WTC11 (cell line): ENCODE data around the gene ARHGAP28. TPM values are rescaled to one million over a fixed set of nuclear protein-coding genes. Genes with fewer than 3 reads are reported as not detected.

ENCODE experiments used
- ATAC-seq: fragments of 200-7000 bp; cut with Tn5 transposase; 2 replicates; pipeline ENCODE4 v1.10.0; 2021; ENCODE audit warnings: mild to moderate bottlenecking, moderate library complexity
- CTCF ChIA-PET: fragments of 300-600 bp; sonication (Branson Sonifier 250); formaldehyde crosslinking; loops from one replicate; lab custom pipeline; 2021; ENCODE audit warnings: antibody characterized with exemption; lab: Charles Lee
- POLR2A ChIA-PET: fragments of 350-600 bp; sonication (Branson Sonifier 250); formaldehyde crosslinking; loops from one replicate; lab custom pipeline; 2021; ENCODE audit warnings: antibody characterized with exemption; lab: Charles Lee
- DNase-seq: peaks from one replicate; pipeline ENCODE4 v3.0.0; 2021; ENCODE audit warnings: low spot score
- H3K27ac Mint-ChIP-seq: 2 replicates; pipeline ENCODE4 v1.8.0; 2021; ENCODE audit warnings: mixed read lengths
- H3K27me3 Mint-ChIP-seq: 2 replicates; pipeline ENCODE4 v1.8.0; 2021; ENCODE audit warnings: low read depth, mild to moderate bottlenecking, moderate library complexity, mixed read lengths
- H3K36me3 Mint-ChIP-seq: 2 replicates; pipeline ENCODE4 v1.8.0; 2021; ENCODE audit warnings: mixed read lengths
- H3K4me1 Mint-ChIP-seq: 2 replicates; pipeline ENCODE4 v1.8.0; 2022; ENCODE audit warnings: mixed read lengths
- H3K4me3 Mint-ChIP-seq: 2 replicates; pipeline ENCODE4 v1.8.0; 2021; ENCODE audit warnings: mild to moderate bottlenecking, moderate library complexity, mixed read lengths
- H3K9me3 Mint-ChIP-seq: 2 replicates; pipeline ENCODE4 v1.8.0; 2021; ENCODE audit warnings: mixed read lengths
- ATF6 ChIP-seq: sonication (generic); formaldehyde crosslinking; IDR thresholded peaks from 2 replicates; pipeline ENCODE4 v1.8.1; 2023; ENCODE audit warnings: mild to moderate bottlenecking, missing genetic modification reagents
- CBFB ChIP-seq: sonication (generic); formaldehyde crosslinking; IDR thresholded peaks from 2 replicates; pipeline ENCODE4 v1.8.1; 2022; ENCODE audit warnings: mild to moderate bottlenecking, low read depth, missing genetic modification reagents
- CTCF ChIP-seq: fragments of 200-600 bp; IDR thresholded peaks from 2 replicates; pipeline ENCODE4 v1.8.0; 2022; ENCODE audit warnings: antibody characterized with exemption
- ETV6 ChIP-seq: sonication (generic); formaldehyde crosslinking; IDR thresholded peaks from 2 replicates; pipeline ENCODE4 v1.8.1; 2022; ENCODE audit warnings: mild to moderate bottlenecking, missing genetic modification reagents
- IRF1 ChIP-seq: sonication (generic); formaldehyde crosslinking; IDR thresholded peaks from 2 replicates; pipeline ENCODE4 v1.8.0; 2023; ENCODE audit warnings: missing genetic modification reagents
- MYBL2 ChIP-seq: sonication (generic); formaldehyde crosslinking; IDR thresholded peaks from 2 replicates; pipeline ENCODE4 v1.8.1; 2023; ENCODE audit warnings: mild to moderate bottlenecking, moderate library complexity, missing genetic modification reagents
- NFE2L1 ChIP-seq: sonication (generic); formaldehyde crosslinking; IDR thresholded peaks from 2 replicates; pipeline ENCODE4 v1.8.1; 2023; ENCODE audit warnings: missing genetic modification reagents
- NFYB ChIP-seq: sonication (generic); formaldehyde crosslinking; conservative IDR thresholded peaks from 2 replicates; pipeline ENCODE4 v1.8.0; 2022; ENCODE audit warnings: low read depth, missing genetic modification reagents
- NR1H2 ChIP-seq: sonication (generic); formaldehyde crosslinking; IDR thresholded peaks from 2 replicates; pipeline ENCODE4 v1.9.0; 2021; ENCODE audit warnings: mild to moderate bottlenecking, moderate library complexity, missing genetic modification reagents
- NR3C1 ChIP-seq: sonication (generic); formaldehyde crosslinking; conservative IDR thresholded peaks from 2 replicates; pipeline ENCODE4 v1.8.1; 2023; ENCODE audit warnings: low read depth, mild to moderate bottlenecking, missing genetic modification reagents
- ZMAT4 ChIP-seq: fragments of 250-450 bp; sonication (Bioruptor Pico); IDR thresholded peaks from 2 replicates; pipeline ENCODE4 v1.9.0; 2021; ENCODE audit warnings: mild to moderate bottlenecking
- ZNF232 ChIP-seq: sonication (generic); formaldehyde crosslinking; IDR thresholded peaks from 2 replicates; pipeline ENCODE4 v1.8.0; 2022; ENCODE audit warnings: mild to moderate bottlenecking, missing genetic modification reagents
- ZNF671 ChIP-seq: fragments of 250-450 bp; sonication (Bioruptor Pico); IDR thresholded peaks from 2 replicates; pipeline ENCODE4 v1.8.0; 2021; ENCODE audit warnings: mild to moderate bottlenecking
- total RNA-seq: library from RNA; stranded (reverse); gene quantifications from 3 replicates; pipeline ENCODE4 v1.2.3, GENCODE V29; 2021
- TF ChIP-seq, protein P1 (sequence below): sonication (generic); formaldehyde crosslinking; IDR thresholded peaks from 2 replicates; pipeline ENCODE4 v1.8.1; 2023; ENCODE audit warnings: mild to moderate bottlenecking, moderate library complexity, missing genetic modification reagents
- TF ChIP-seq, protein P2 (sequence below): sonication (generic); formaldehyde crosslinking; IDR thresholded peaks from 2 replicates; pipeline ENCODE4 v1.8.1; 2023; ENCODE audit warnings: mild to moderate bottlenecking, missing genetic modification reagents, moderate library complexity
- TF ChIP-seq, protein P3 (sequence below): sonication (generic); formaldehyde crosslinking; IDR thresholded peaks from 2 replicates; pipeline ENCODE4 v1.8.1; 2023; ENCODE audit warnings: mild to moderate bottlenecking, missing genetic modification reagents, borderline replicate concordance

ARHGAP28 gene
- total RNA-seq, 1 experiment from 2014 or later: 14.8 TPM

DNA sequence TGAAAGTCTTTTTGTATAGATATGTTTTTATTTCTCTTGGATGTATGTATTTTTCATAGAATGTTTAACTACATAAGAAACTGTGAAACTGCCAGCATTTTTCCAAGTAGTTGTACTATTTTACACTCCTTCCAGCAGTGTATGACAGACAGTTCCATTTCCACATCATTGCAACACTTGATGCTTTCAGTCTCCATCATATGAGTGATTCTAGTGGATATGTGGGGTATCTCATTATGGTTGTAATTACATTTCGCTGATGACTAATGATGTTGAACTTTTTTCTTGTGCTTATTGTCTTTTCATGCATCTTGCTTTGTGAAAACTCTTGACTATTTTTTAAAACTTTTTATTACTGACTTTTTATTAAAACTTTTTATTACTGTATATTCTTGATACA lies 101.4 kb downstream of the ARHGAP28 start:
- Mint-ChIP-seq H3K4me3 (no peak overlapping the region), H3K36me3 (peaks cover 27% of the 10 kb centered on the region)
- POLR2A ChIA-PET: no interaction called here

DNA sequence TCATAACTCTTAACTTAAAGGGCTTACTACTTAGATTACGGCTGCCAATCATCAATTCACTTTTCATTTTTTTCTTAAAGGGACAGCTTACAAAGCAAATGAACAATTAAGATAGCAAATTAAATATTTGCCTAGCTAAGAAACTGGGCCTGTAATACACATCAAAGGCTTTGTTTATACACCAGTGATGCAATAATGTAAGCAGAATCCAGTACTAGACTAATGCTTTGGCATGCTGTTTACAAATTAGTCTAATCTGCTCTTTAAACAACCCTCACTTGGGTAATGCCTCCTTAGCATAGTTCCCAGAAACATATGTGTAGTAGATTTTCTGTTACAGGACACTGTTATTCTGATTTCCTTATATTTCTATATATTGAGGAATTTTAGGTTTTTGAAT lies 105.8 kb downstream of the ARHGAP28 start:
- H3K27me3 Mint-ChIP-seq: no peaks in the 10 kb centered on the region
- H3K4me3 Mint-ChIP-seq: no peak overlapping the region
- TF ChIP-seq ETV6 (no peak), ZNF671 (CRISPR knock-in tag) (no peak), NFE2L1 (CRISPR knock-in tag) (no peak), CTCF (no peak), ZMAT4 (no peak)
- TF ChIP-seq, protein P1, sequence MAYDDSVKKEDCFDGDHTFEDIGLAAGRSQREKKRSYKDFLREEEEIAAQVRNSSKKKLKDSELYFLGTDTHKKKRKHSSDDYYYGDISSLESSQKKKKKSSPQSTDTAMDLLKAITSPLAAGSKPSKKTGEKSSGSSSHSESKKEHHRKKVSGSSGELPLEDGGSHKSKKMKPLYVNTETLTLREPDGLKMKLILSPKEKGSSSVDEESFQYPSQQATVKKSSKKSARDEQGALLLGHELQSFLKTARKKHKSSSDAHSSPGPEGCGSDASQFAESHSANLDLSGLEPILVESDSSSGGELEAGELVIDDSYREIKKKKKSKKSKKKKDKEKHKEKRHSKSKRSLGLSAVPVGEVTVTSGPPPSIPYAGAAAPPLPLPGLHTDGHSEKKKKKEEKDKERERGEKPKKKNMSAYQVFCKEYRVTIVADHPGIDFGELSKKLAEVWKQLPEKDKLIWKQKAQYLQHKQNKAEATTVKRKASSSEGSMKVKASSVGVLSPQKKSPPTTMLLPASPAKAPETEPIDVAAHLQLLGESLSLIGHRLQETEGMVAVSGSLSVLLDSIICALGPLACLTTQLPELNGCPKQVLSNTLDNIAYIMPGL (CRISPR knock-in tag): no peak
- H3K27ac Mint-ChIP-seq: no peak overlapping the region
- ATAC-seq: no peak
- DNase-seq: no peak
- CTCF ChIA-PET: no interaction called here
- H3K36me3 Mint-ChIP-seq: peaks cover 4% of the 10 kb centered on the region; the same call in 1 of the 2 replicates
- H3K9me3 Mint-ChIP-seq: peaks cover 10% of the 10 kb centered on the region
- POLR2A ChIA-PET: no interaction called here
- H3K4me1 Mint-ChIP-seq: peaks cover 2% of the 10 kb centered on the region; the same call in 1 of the 2 replicates

More for the DNA sequence above, 101.4 kb downstream of the ARHGAP28 start:
- CTCF ChIA-PET: no interaction called here
- Mint-ChIP-seq H3K27ac (no peak overlapping the region), H3K4me1 (no peaks in the 10 kb centered on the region), H3K27me3 (no peaks in the 10 kb centered on the region)
- TF ChIP-seq CBFB (CRISPR knock-in tag) (no peak), ATF6 (no peak), IRF1 (CRISPR knock-in tag) (no peak), ZNF232 (no peak), NR1H2 (CRISPR knock-in tag) (no peak), NR3C1 (CRISPR knock-in tag) (no peak), MYBL2 (CRISPR knock-in tag) (no peak), NFE2L1 (CRISPR knock-in tag) (no peak), NFYB (CRISPR knock-in tag) (no peak)
- TF ChIP-seq, protein P2, sequence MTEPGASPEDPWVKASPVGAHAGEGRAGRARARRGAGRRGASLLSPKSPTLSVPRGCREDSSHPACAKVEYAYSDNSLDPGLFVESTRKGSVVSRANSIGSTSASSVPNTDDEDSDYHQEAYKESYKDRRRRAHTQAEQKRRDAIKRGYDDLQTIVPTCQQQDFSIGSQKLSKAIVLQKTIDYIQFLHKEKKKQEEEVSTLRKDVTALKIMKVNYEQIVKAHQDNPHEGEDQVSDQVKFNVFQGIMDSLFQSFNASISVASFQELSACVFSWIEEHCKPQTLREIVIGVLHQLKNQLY: no peak
- TF ChIP-seq, protein P3, sequence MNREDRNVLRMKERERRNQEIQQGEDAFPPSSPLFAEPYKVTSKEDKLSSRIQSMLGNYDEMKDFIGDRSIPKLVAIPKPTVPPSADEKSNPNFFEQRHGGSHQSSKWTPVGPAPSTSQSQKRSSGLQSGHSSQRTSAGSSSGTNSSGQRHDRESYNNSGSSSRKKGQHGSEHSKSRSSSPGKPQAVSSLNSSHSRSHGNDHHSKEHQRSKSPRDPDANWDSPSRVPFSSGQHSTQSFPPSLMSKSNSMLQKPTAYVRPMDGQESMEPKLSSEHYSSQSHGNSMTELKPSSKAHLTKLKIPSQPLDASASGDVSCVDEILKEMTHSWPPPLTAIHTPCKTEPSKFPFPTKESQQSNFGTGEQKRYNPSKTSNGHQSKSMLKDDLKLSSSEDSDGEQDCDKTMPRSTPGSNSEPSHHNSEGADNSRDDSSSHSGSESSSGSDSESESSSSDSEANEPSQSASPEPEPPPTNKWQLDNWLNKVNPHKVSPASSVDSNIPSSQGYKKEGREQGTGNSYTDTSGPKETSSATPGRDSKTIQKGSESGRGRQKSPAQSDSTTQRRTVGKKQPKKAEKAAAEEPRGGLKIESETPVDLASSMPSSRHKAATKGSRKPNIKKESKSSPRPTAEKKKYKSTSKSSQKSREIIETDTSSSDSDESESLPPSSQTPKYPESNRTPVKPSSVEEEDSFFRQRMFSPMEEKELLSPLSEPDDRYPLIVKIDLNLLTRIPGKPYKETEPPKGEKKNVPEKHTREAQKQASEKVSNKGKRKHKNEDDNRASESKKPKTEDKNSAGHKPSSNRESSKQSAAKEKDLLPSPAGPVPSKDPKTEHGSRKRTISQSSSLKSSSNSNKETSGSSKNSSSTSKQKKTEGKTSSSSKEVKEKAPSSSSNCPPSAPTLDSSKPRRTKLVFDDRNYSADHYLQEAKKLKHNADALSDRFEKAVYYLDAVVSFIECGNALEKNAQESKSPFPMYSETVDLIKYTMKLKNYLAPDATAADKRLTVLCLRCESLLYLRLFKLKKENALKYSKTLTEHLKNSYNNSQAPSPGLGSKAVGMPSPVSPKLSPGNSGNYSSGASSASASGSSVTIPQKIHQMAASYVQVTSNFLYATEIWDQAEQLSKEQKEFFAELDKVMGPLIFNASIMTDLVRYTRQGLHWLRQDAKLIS: no peak
- TF ChIP-seq, all 79 proteins: peak for 0
- peaks cover 20% of the 10 kb centered on the region for H3K9me3 Mint-ChIP-seq
- DNase-seq (no peak), ATAC-seq (no peak)
